GM12878 (cell line): Measurements from ENCODE around the gene TMEM252. TPM values are rescaled to one million over a fixed set of nuclear protein-coding genes. Genes with fewer than 3 reads are reported as not detected.

Source experiments
- ATAC-seq: fragments of 200-7000 bp; cut with Tn5 transposase; 3 replicates; pipeline ENCODE4 v1.9.1; 2020; ENCODE audit warnings: mild to moderate bottlenecking, moderate library complexity
- BruUV-seq: library from RNA; stranded (reverse); fragments of 400-500 nt; replicated peaks from 2 replicates; lab custom pipeline; 2021; lab: Mats Ljungman, UMichigan
- CTCF ChIA-PET: fragments of 300-600 bp; sonication (Branson Sonifier 250); formaldehyde crosslinking; extraction: SDS; loops from one replicate; lab custom pipeline; 2021; ENCODE audit warnings: inconsistent platforms; lab: Yijun Ruan, JAX
- POLR2A ChIA-PET: fragments of 350-600 bp; formaldehyde crosslinking; extraction: SDS; loops from one replicate; lab custom pipeline; 2021; ENCODE audit warnings: inconsistent platforms; lab: Charles Lee
- RAD21 ChIA-PET: fragments of 300-600 bp; sonication (Branson Sonifier 250); formaldehyde crosslinking; loops from one replicate; lab custom pipeline; 2023; ENCODE audit warnings: antibody characterized with exemption; ENCODE audit not compliant: unreplicated experiment; lab: Charles Lee
- SMC1A ChIA-PET: fragments of 300-600 bp; sonication (Branson Sonifier 250); formaldehyde crosslinking; loops from one replicate; lab custom pipeline; 2023; ENCODE audit not compliant: unreplicated experiment, uncharacterized antibody; lab: Charles Lee
- DNase-seq: peaks from one replicate; pipeline ENCODE4 v3.0.0-alpha.2; 2011; ENCODE audit warnings: low read depth, low spot score
- FAIRE-seq: peaks from 3 replicates; lab custom pipeline; 2011; peaks lifted over from hg19 to GRCh38; lab: Jason Lieb, UNC
- H2AFZ ChIP-seq: 2 replicates; pipeline ENCODE4 v1.6.0; 2011; ENCODE audit warnings: low read depth, low read length, control low read depth; ENCODE audit not compliant: control insufficient read depth
- H3K27ac ChIP-seq: 2 replicates; pipeline ENCODE4 v1.5.1; 2011; ENCODE audit warnings: control low read depth; ENCODE audit not compliant: control insufficient read depth, insufficient read depth
- H3K27me3 ChIP-seq, 2 experiments: replicated peaks in 1 of 2; 2 replicates each; pipeline versions ENCODE4 v1.6.0 to v1.6.1; 2011; ENCODE audit warnings: low read length in 1 of 2; ENCODE audit not compliant: control insufficient read depth in 2 of 2, insufficient read depth in 2 of 2
- H3K36me3 ChIP-seq, 2 experiments: 2 replicates each; pipeline ENCODE4 v1.5.1; 2011; ENCODE audit warnings: low read length in 1 of 2; ENCODE audit not compliant: control insufficient read depth in 2 of 2, insufficient read depth in 2 of 2
- H3K4me1 ChIP-seq: 2 replicates; pipeline ENCODE4 v1.6.1; 2011; ENCODE audit warnings: mild to moderate bottlenecking, low read length, moderate library complexity, mixed read lengths; ENCODE audit not compliant: control insufficient read depth, insufficient read depth
- H3K4me2 ChIP-seq: 2 replicates; pipeline ENCODE4 v1.6.0; 2011; ENCODE audit warnings: control low read depth; ENCODE audit not compliant: control insufficient read depth, insufficient read depth
- H3K4me3 ChIP-seq: fragments of 200-600 bp; sonication (generic); 2 replicates; pipeline ENCODE4 v1.5.1; 2016
- H3K79me2 ChIP-seq: 2 replicates; pipeline ENCODE4 v1.6.0; 2011; ENCODE audit warnings: low read length; ENCODE audit not compliant: control insufficient read depth, insufficient read depth
- H3K9ac ChIP-seq: 2 replicates; pipeline ENCODE4 v1.8.0; 2011; ENCODE audit warnings: low read length, control low read depth, mixed read lengths; ENCODE audit not compliant: control insufficient read depth, insufficient read depth
- H3K9me3 ChIP-seq: replicated peaks from 3 replicates; pipeline ENCODE4 v1.5.1; 2011; ENCODE audit warnings: mild to moderate bottlenecking, low read length; ENCODE audit not compliant: control insufficient read depth, insufficient read depth
- H4K20me1 ChIP-seq: 2 replicates; pipeline ENCODE4 v1.6.0; 2011; ENCODE audit not compliant: control insufficient read depth, insufficient read depth
- BACH1 ChIP-seq: fragments of 450-650 bp; IDR thresholded peaks from 2 replicates; pipeline ENCODE4 v1.6.1; 2017; ENCODE audit warnings: mild to moderate bottlenecking, borderline replicate concordance
- BCL11A ChIP-seq: IDR thresholded peaks from 2 replicates; pipeline ENCODE4 v1.6.1; 2011; ENCODE audit warnings: low read depth, low read length
- BMI1 ChIP-seq: fragments of 450-650 bp; IDR thresholded peaks from 2 replicates; pipeline ENCODE4 v1.6.1; 2016; ENCODE audit warnings: mild to moderate bottlenecking, moderate library complexity, borderline replicate concordance
- ESRRA ChIP-seq: IDR thresholded peaks from 2 replicates; pipeline ENCODE4 v1.6.1; 2012; ENCODE audit warnings: mild to moderate bottlenecking, low read length, improper control_type of control experiment
- ETV6 ChIP-seq, 2 experiments: fragments of 450-650 bp in 1 of 2; IDR thresholded peaks in 1 of 2; conservative IDR thresholded peaks in 1 of 2; 2 replicates each; pipeline ENCODE4 v1.6.1; 2014; ENCODE audit warnings: antibody characterized with exemption in 1 of 2, borderline replicate concordance in 1 of 2, low read depth in 1 of 2, mild to moderate bottlenecking in 1 of 2, moderate library complexity in 1 of 2
- HCFC1 ChIP-seq: fragments of 150-350 bp; IDR thresholded peaks from 2 replicates; pipeline ENCODE4 v1.6.1; 2014; ENCODE audit warnings: low read length
- MEF2A ChIP-seq: IDR thresholded peaks from 2 replicates; pipeline ENCODE4 v1.6.1; 2011; ENCODE audit warnings: low read depth, mild to moderate bottlenecking, low read length, moderate library complexity; ENCODE audit not compliant: insufficient read depth
- SIN3A ChIP-seq: IDR thresholded peaks from 2 replicates; pipeline ENCODE4 v1.6.1; 2012; ENCODE audit warnings: low read depth, low read length, improper control_type of control experiment
- YBX1 ChIP-seq: fragments of 450-650 bp; IDR thresholded peaks from 2 replicates; pipeline ENCODE4 v1.6.1; 2016; ENCODE audit warnings: antibody characterized with exemption
- ZNF24 ChIP-seq: fragments of 450-650 bp; IDR thresholded peaks from 2 replicates; pipeline ENCODE4 v1.6.1; 2017; ENCODE audit warnings: antibody characterized with exemption, mild to moderate bottlenecking
- ZSCAN29 ChIP-seq: fragments of 450-650 bp; IDR thresholded peaks from 2 replicates; pipeline ENCODE4 v1.6.1; 2017; ENCODE audit warnings: mild to moderate bottlenecking, moderate library complexity
- WGBS: methylation state at CpG from one replicate; pipeline ENCODE4 v1.1.6; 2016; ENCODE audit warnings: low lambda C conversion rate; ENCODE audit not compliant: insufficient replicate concordance, insufficient coverage; ENCODE audit errors: missing lambda C conversion rate; 5-methylcytosine and 5-hydroxymethylcytosine counted together
- in situ Hi-C: fragments of 300-500 bp; cut with MboI; formaldehyde crosslinking; loops from 9 replicates; pipeline ENCODE4 v1.14.3; 2018; ENCODE audit warnings: mixed read lengths
- intact Hi-C: fragments of 100-400 bp; cut with micrococcal nuclease; formaldehyde crosslinking; loops from one replicate; pipeline ENCODE4 v1.14.2; 2022; ENCODE audit not compliant: unreplicated experiment
- polyA plus RNA-seq, 11 experiments: library from polyadenylated mRNA; depleted of rRNA in 4 of 11; unstranded in 6 of 11; stranded (reverse) in 5 of 11; fragments of >200 nt; fragmentation: Nextera tagmentation in 4 of 11; fragmentation: Illumina TruSeq in 1 of 11; extraction: Ambion mirVana in 4 of 11; extraction: Trizol in 1 of 11; gene quantifications; 1 replicate in 1 of 11; 2 replicates in 10 of 11; pipeline versions ENCODE4 v1.2.1 to v1.2.3, GENCODE V29; 2011 to 2016; ENCODE audit warnings: inconsistent platforms in 2 of 11, missing spikeins in 2 of 11, low read depth in 1 of 11
- total RNA-seq, 4 experiments: library from RNA; depleted of rRNA in 3 of 4; stranded (reverse); fragments of >200 nt in 3 of 4; fragmentation: Illumina TruSeq in 1 of 4; extraction: Trizol in 1 of 4; gene quantifications; 2 replicates each; pipeline versions ENCODE4 v1.2.1 to v1.2.3, GENCODE V29; 2013 to 2021
- TF ChIP-seq, protein P1 (sequence below): fragments of 450-650 bp; IDR thresholded peaks from 2 replicates; pipeline ENCODE4 v1.6.1; 2017; ENCODE audit warnings: low read depth, mild to moderate bottlenecking, moderate library complexity

Gene TMEM252
- total and polyA plus RNA-seq, 10 of the 15 experiments (the other 5 are each of a cell fraction or from before 2014, with no cell fraction given) = not detected

DNA sequence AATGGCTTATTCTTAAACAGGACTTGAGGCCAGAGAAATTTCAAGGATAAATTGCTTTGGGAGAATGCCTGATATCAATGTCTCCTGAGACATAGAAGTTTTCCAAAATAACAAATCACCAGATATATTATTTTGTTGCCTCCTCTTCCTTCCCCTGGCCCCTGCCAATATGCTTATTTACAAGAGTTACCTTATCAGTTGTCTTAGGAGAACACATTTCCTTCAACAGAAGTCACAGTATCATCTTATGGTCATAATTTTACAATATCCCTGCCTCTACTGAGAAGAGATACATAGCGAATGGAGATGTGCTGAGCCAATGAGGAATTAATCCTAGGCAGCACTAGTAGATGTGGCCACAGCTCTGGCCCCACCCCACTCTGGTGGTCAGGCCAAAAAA is 43.1 kb downstream of the TMEM252 start:
- CTCF ChIA-PET = interaction anchor here (2.1 kb wide), 1 partner anchor 10 kb away, joined by 5 read pairs; no protein-coding TSS in a partner anchor
- FAIRE-seq (no peak), ATAC-seq (no peak), DNase-seq (no peak)
- BruUV-seq = no TSS peak
- H3K79me2 ChIP-seq = no peaks in the 10 kb centered on the region
- no peak overlapping the region for H3K4me2 ChIP-seq
- no peak overlapping the region for H2AFZ ChIP-seq
- H3K27me3 ChIP-seq = peaks cover 0 to 9% of the 10 kb centered on the region in 2 experiments
- in situ Hi-C loops (no loop called here), intact Hi-C loops (no loop called here)
- H3K27ac ChIP-seq = no peak overlapping the region
- WGBS = 38% methylated on average over 1 of the region's 1 CpG
- H3K4me3 ChIP-seq = no peak overlapping the region
- H3K9me3 ChIP-seq = no peaks in the 10 kb centered on the region; the same call in 2 of the 3 replicates
- H3K36me3 ChIP-seq = no peaks in the 10 kb centered on the region
- H3K9ac ChIP-seq = no peak overlapping the region
- TF ChIP-seq ESRRA (no peak), HCFC1 (no peak)
- H3K4me1 ChIP-seq = no peaks in the 10 kb centered on the region
- RAD21 ChIA-PET = no interaction called here
- no peaks in the 10 kb centered on the region for H4K20me1 ChIP-seq
- POLR2A ChIA-PET = no interaction called here
- SMC1A ChIA-PET = no interaction called here

DNA sequence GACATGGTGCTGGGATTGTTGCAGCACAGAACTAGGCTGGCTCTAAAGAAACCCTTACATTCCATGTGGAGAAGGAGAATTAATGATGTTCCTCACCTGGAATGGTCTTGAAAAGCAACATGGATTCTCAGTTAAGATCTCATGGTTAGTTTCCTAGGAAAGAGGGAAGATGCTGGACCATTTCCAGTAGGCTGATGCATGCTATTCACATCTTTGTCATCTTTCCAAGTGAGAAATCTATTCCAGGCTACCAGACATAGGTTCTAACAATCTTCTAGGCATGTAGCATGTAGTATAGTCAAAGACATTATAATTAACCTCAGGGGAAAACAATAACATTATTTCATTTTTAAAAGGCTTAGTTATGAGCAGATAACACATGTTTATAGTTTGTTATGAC is 44.3 kb downstream of the TMEM252 start:
- Histone ChIP-seq H3K4me1 (no peaks in the 10 kb centered on the region), H3K9ac (no peak overlapping the region), H3K9me3 (no peaks in the 10 kb centered on the region; the same call in 2 of the 3 replicates), H3K4me2 (no peak overlapping the region), H3K4me3 (no peak overlapping the region)
- SMC1A ChIA-PET = no interaction called here
- POLR2A ChIA-PET = no interaction called here
- TF ChIP-seq YBX1 (no peak), BMI1 (no peak), BACH1 (no peak), SIN3A (no peak), ETV6 (conservative IDR thresholded peaks at IDR 0.05 in 1 of 2, IDR thresholded peaks at IDR 0.05 in 1 of 2; ENCODE audit: borderline replicate concordance in 1 of 2, low read depth in 1 of 2) (no peak), ZSCAN29 (no peak), BCL11A (no peak), MEF2A (no peak), ZNF24 (no peak)
- TF ChIP-seq, protein P1, sequence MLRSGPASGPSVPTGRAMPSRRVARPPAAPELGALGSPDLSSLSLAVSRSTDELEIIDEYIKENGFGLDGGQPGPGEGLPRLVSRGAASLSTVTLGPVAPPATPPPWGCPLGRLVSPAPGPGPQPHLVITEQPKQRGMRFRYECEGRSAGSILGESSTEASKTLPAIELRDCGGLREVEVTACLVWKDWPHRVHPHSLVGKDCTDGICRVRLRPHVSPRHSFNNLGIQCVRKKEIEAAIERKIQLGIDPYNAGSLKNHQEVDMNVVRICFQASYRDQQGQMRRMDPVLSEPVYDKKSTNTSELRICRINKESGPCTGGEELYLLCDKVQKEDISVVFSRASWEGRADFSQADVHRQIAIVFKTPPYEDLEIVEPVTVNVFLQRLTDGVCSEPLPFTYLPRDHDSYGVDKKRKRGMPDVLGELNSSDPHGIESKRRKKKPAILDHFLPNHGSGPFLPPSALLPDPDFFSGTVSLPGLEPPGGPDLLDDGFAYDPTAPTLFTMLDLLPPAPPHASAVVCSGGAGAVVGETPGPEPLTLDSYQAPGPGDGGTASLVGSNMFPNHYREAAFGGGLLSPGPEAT = no peak
- TF ChIP-seq, all 136 proteins: peak for 0
- no peaks in the 10 kb centered on the region for H3K79me2 ChIP-seq
- H3K27ac ChIP-seq = no peak overlapping the region
- RAD21 ChIA-PET = no interaction called here
- in situ Hi-C loops = no loop called here
- no peaks in the 10 kb centered on the region for H4K20me1 ChIP-seq
- BruUV-seq = no TSS peak
- no peak for DNase-seq
- CTCF ChIA-PET = no interaction called here
- no peak for ATAC-seq
- intact Hi-C loops = no loop called here
- FAIRE-seq = no peak
- H2AFZ ChIP-seq = no peak overlapping the region
- H3K36me3 ChIP-seq = no peaks in the 10 kb centered on the region
- H3K27me3 ChIP-seq = peaks cover 2 to 14% of the 10 kb centered on the region in 2 experiments
